Chondrocyte (in vitro differentiated cells): ENCODE data around the gene CCDC27. TPM values are rescaled to one million over a fixed set of nuclear protein-coding genes. Genes with fewer than 3 reads are reported as not detected.

ENCODE experiments used
- DNase-seq: peaks from one replicate; pipeline ENCODE4 v3.0.0; 2021; ENCODE audit warnings: mixed read lengths, low spot score
- H3K27ac Mint-ChIP-seq: one replicate; pipeline ENCODE4 v1.8.0; 2021; ENCODE audit warnings: mild to moderate bottlenecking, moderate library complexity, mixed read lengths; ENCODE audit not compliant: unreplicated experiment
- H3K27me3 Mint-ChIP-seq: 2 replicates; pipeline ENCODE4 v1.8.0; 2021; ENCODE audit warnings: low read depth, mixed read lengths
- H3K36me3 Mint-ChIP-seq: 2 replicates; pipeline ENCODE4 v1.8.0; 2021; ENCODE audit warnings: low read depth, mixed read lengths
- H3K4me1 Mint-ChIP-seq: 2 replicates; pipeline ENCODE4 v1.8.0; 2021; ENCODE audit warnings: low read depth, mild to moderate bottlenecking, mixed read lengths
- H3K4me3 Mint-ChIP-seq: one replicate; pipeline ENCODE4 v1.8.0; 2021; ENCODE audit warnings: mild to moderate bottlenecking, moderate library complexity, mixed read lengths; ENCODE audit not compliant: unreplicated experiment
- H3K9me3 Mint-ChIP-seq: 2 replicates; pipeline ENCODE4 v1.8.0; 2021; ENCODE audit warnings: low read depth, mixed read lengths
- total RNA-seq: library from RNA; stranded (reverse); gene quantifications from 3 replicates; pipeline ENCODE4 v1.2.1, GENCODE V29; 2021
- TF ChIP-seq, protein P1 (sequence below): fragments of 200-600 bp; sonication (generic); IDR thresholded peaks from 2 replicates; pipeline ENCODE4 v1.5.0; 2021; ENCODE audit warnings: antibody characterized with exemption, mild to moderate bottlenecking, moderate library complexity

Gene CCDC27
- total RNA-seq, 1 donor from 2014 or later = not detected

DNA sequence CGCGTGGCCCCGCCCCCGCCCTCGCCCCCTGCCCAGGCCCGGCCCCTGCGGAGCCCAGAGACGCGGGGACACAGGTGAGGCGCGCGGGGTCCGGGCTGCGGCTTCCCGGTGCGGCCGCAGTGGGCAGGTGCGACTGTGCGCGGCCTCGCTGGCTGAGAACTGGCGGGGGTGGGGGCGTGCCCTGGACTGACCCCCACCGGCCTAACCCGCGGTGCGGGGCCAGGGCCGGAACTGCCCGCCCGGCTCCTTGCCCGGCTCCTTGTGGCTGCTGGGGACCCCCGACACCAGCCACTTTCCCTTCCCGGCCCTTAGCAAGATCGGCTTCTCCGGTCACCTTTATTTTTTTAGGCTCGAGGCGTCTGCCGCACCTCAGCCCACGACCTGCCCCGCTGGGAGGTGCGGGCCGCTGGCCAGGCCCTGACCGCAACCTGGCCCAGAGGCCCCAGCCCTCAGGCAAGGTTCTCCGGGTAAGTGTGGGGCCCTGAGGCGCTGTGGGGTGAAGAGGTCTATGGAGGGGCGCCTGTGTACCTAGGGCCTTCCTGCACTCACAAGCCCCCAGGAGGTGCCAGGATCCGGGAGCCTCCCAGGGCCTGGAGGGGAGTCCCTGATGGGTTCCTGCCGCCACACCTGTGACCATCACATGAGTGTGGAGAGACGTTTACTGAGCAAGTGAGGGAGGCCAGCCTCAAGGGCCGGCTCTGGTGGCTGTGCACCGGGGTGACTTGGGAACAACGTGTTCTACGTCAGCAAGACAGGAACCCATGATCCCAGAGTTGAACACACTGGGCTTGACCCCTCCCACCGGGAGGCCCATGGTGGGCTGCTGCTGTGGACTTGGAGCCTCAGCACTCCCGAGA is 20.7 kb downstream of the CCDC27 start, which contains the start of gene SMIM1:
TSS of gene SMIM1 (plus strand) at position 35 of the 857 bp plus-strand sequence. CDS start 2,625 bp downstream, outside the sequence.
- no peak for DNase-seq
- Mint-ChIP-seq H3K4me1 (peaks cover 11% of the 10 kb centered on the region), H3K27me3 (no peaks in the 10 kb centered on the region), H3K4me3 (peak within 1 kb of the TSS; percentile 56), H3K9me3 (no peaks in the 10 kb centered on the region), H3K36me3 (no peaks in the 10 kb centered on the region), H3K27ac (no peak within 1 kb of the TSS)
- TF ChIP-seq, protein P1, sequence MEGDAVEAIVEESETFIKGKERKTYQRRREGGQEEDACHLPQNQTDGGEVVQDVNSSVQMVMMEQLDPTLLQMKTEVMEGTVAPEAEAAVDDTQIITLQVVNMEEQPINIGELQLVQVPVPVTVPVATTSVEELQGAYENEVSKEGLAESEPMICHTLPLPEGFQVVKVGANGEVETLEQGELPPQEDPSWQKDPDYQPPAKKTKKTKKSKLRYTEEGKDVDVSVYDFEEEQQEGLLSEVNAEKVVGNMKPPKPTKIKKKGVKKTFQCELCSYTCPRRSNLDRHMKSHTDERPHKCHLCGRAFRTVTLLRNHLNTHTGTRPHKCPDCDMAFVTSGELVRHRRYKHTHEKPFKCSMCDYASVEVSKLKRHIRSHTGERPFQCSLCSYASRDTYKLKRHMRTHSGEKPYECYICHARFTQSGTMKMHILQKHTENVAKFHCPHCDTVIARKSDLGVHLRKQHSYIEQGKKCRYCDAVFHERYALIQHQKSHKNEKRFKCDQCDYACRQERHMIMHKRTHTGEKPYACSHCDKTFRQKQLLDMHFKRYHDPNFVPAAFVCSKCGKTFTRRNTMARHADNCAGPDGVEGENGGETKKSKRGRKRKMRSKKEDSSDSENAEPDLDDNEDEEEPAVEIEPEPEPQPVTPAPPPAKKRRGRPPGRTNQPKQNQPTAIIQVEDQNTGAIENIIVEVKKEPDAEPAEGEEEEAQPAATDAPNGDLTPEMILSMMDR = no peak

DNA sequence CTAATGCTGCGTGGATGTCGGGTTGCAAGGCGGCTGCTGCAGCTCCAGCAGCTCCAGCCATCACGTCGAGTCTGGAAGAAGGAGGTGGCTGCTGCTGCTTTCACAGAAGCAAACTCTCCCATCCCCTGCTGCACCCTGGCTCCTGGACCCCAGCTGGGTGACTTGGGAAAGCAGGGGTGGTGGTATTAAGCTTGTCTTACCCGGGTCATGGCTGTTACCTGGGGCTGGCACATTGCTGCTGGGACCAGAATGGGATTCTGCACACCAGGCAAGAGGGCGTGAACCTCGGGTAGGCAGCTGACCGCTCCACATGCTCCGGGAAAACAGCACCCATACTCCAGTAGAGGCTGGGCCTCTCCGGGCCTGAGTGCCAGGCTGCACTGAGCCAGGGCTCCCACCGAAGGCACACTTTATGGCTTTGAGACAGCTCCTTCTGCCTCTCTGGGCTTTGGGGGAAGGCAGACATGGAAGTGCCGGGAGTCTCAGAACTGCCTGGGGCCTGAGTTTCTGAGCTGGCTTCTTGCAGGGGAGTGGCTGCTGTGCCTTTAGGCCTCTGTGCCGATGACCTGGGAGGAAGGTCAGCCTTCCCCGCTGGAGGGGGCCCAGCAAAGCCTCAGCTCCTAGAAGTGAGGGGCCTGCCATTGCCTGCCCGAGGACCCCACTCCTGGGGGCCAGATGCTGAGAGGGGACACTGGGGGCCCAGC is 21.5 kb downstream of the CCDC27 start:
- H3K27ac Mint-ChIP-seq = no peak overlapping the region
- H3K36me3 Mint-ChIP-seq = no peaks in the 10 kb centered on the region
- no peaks in the 10 kb centered on the region for H3K27me3 Mint-ChIP-seq
- no peaks in the 10 kb centered on the region for H3K9me3 Mint-ChIP-seq
- H3K4me3 Mint-ChIP-seq = no peak overlapping the region
- H3K4me1 Mint-ChIP-seq = peaks cover 11% of the 10 kb centered on the region
- TF ChIP-seq, protein P1 = no peak
- no peak for DNase-seq

DNA sequence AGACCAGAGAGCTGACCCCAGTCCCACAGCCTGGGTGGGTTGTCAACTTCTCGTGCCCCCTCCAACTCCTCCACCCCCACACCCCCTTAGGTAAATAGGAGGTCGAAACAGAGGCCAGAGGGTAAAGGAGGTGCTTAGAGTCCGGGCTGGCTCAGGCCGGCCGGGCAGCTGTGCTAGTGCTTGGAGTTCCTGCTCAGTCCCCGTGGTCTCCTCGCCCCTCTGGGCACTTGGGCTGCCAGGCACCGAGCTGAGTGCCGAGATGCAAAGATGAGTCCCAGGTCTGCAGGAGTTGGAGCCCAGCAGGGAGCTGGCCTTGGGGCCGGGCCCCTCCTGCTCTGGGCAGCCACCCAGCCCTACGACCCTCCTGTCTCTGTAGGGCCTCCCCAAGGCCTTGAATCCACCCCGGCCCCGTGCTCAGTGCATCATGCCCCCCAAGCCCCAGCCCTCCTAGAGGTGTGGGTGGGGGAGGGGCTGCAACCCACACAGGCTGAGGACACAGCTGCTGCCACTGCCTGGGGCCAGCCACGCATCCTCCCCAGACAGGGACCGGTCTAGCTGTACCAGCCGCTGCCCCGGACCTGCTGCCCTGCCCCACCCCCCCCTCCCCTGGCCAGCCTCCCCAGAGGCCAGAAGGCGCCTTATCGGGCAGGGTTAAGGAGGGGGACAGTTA is 22.2 kb downstream of the CCDC27 start:
- no peaks in the 10 kb centered on the region for H3K36me3 Mint-ChIP-seq
- TF ChIP-seq, protein P1 = no peak
- no peak for DNase-seq
- H3K4me1 Mint-ChIP-seq = peaks cover 11% of the 10 kb centered on the region
- H3K27me3 Mint-ChIP-seq = no peaks in the 10 kb centered on the region
- no peak overlapping the region for H3K27ac Mint-ChIP-seq
- H3K9me3 Mint-ChIP-seq = no peaks in the 10 kb centered on the region
- H3K4me3 Mint-ChIP-seq = no peak overlapping the region

DNA sequence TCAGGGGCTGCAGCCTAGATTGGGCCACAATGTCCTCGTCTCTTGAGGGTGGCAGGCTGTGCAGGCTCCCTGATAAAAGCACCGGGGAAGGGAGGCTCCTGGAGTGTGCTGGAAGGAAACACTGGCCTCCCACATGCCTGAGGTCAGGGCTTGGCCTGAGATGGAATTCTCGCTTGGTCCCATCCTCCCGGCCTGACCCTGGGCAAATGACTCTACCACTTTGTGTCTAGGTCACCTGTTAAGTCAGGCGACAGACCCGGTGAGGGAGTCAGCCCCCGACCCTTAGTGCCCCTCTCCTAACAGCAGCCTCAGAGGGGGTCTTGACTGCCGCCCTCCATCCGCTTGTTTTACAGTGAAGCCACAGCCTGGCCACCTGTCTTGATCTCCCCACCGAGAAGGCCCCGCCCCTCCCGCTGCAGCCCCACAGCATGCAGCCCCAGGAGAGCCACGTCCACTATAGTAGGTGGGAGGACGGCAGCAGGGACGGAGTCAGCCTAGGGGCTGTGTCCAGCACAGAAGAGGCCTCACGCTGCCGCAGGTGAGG is 22.8 kb downstream of the CCDC27 start:
- Mint-ChIP-seq H3K4me3 (no peak overlapping the region), H3K36me3 (peaks cover 5% of the 10 kb centered on the region), H3K4me1 (peaks cover 11% of the 10 kb centered on the region), H3K27ac (peak overlapping the region; percentile 17), H3K27me3 (no peaks in the 10 kb centered on the region), H3K9me3 (no peaks in the 10 kb centered on the region)
- no peak for DNase-seq
- TF ChIP-seq, protein P1 = no peak
